Naive thymus-derived CD8-positive, alpha-beta T cell (primary cell): Measurements from ENCODE around the gene ESYT1. TPM values are rescaled to one million over a fixed set of nuclear protein-coding genes. Genes with fewer than 3 reads are reported as not detected.

Experiments
- ATAC-seq, 2 donors: fragments of 150-1000 bp; cut with Tn5 transposase in 1 of 2; sonication (Bioruptor Pico), chemical (Tn5 transposase) in 1 of 2; 1 replicate in 1 of 2; 2 replicates in 1 of 2; pipeline ENCODE4 v1.10.0; 2021; ENCODE audit warnings: mild to moderate bottlenecking in 2 of 2, moderate library complexity in 2 of 2
- POLR2A ChIA-PET: fragments of 350-600 bp; sonication (Branson Sonifier 250); formaldehyde crosslinking; loops from one replicate; lab custom pipeline; 2021; ENCODE audit warnings: antibody characterized with exemption; lab: Charles Lee
- DNase-seq, 10 donors: peaks; one replicate each; pipeline versions ENCODE4 v3.0.0 to v3.0.0-alpha.2; 2020 to 2022
- H3K27ac Mint-ChIP-seq, 10 donors: one replicate each; pipeline ENCODE4 v1.8.0; 2020 to 2022; ENCODE audit warnings: mild to moderate bottlenecking in 10 of 10, mixed read lengths in 10 of 10, moderate library complexity in 4 of 10, inconsistent platforms in 1 of 10
- H3K27me3 Mint-ChIP-seq, 5 donors: one replicate each; pipeline ENCODE4 v1.8.0; 2021 to 2022; ENCODE audit warnings: mixed read lengths in 5 of 5
- H3K36me3 Mint-ChIP-seq, 3 donors: one replicate each; pipeline ENCODE4 v1.8.0; 2020 to 2022; ENCODE audit warnings: mixed read lengths in 3 of 3, mild to moderate bottlenecking in 2 of 3, inconsistent platforms in 1 of 3
- H3K4me1 Mint-ChIP-seq, 4 donors: one replicate each; pipeline ENCODE4 v1.8.0; 2021 to 2022; ENCODE audit warnings: mixed read lengths in 4 of 4
- H3K4me3 Mint-ChIP-seq, 10 donors: one replicate each; pipeline ENCODE4 v1.8.0; 2020 to 2022; ENCODE audit warnings: mild to moderate bottlenecking in 10 of 10, mixed read lengths in 10 of 10, moderate library complexity in 6 of 10, inconsistent platforms in 1 of 10
- H3K9me3 Mint-ChIP-seq, 9 donors: one replicate each; pipeline ENCODE4 v1.8.0; 2020 to 2022; ENCODE audit warnings: mixed read lengths in 9 of 9, mild to moderate bottlenecking in 3 of 9, inconsistent platforms in 1 of 9, moderate library complexity in 1 of 9
- polyA plus RNA-seq, 3 donors: library from polyadenylated mRNA; unstranded; fragments of 300-500 nt; fragmentation: Illumina TruSeq; gene quantifications; one replicate each; pipeline ENCODE4 v1.2.3, GENCODE V29; 2021
- total RNA-seq, 8 experiments: library from RNA in 2 of 8; stranded (reverse) in 2 of 8; gene quantifications; one replicate each; pipeline ENCODE4 v1.2.3 and lab custom pipeline; 2021 to 2026

ESYT1 gene
- total and polyA plus RNA-seq, 5 experiments from 2014 or later = 257 to 433 (median 354) TPM

DNA sequence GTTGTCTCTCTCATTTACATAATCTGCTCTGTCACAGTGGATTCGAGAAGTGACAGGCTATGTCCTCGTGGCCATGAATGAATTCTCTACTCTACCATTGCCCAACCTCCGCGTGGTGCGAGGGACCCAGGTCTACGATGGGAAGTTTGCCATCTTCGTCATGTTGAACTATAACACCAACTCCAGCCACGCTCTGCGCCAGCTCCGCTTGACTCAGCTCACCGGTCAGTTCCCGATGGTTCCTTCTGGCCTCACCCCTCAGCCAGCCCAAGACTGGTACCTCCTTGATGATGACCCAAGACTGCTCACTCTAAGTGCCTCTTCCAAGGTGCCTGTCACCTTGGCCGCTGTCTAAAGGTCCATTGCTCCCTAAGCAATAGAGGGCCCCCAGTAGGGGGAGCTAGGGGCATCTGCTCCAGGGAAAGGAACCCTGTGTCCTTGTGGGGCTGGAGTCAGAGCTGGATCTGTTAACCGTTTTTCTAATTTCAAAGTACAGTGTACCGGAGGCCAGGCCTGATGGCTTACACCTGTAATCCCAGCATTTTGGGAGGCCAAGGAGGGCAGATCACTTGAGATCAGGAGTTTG lies 43.0 kb upstream of the ESYT1 start:
- Mint-ChIP-seq H3K9me3 (no peaks in the 10 kb centered on the region), H3K36me3 (no peaks in the 10 kb centered on the region), H3K27ac (peak overlapping the region in 2 of 10 donors; percentile 43 to 56), H3K4me1 (peaks cover 0 to 14% (median 8%) of the 10 kb centered on the region in 4 donors), H3K4me3 (no peak overlapping the region), H3K27me3 (peaks cover 0 to 6% (median 0%) of the 10 kb centered on the region in 5 donors)
- ATAC-seq (peak in 1 of 2 donors; percentile 31), DNase-seq (peak in 1 of 10 donors; percentile 4)
- POLR2A ChIA-PET = interaction anchor here (0.6 to 1.7 kb wide), 6 partner anchors 10 to 118 kb away, joined by 3 to 23 read pairs (median 4); partner anchors contain the start of gene PA2G4

DNA sequence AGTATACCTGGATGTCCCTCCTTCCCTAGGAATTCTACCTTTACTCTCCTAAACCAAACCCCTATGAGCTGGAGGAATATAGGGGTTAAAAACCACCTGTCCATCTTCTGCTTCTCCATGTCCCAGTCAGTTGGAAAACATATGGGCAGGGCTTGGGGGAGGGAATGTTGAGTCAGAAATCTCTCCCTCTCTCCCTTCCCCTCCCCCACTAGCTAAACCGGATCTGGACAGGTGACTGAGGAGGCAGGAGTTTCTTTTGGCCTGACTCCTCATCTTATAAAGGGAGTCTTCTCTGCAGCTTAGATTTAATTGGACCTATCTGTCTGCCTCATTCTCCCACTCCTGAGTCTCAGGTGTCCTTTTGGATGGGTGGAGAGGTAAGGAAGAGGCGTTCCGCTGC lies 42.0 kb upstream of the ESYT1 start:
- Mint-ChIP-seq H3K27me3 (peaks cover 0 to 2% (median 0%) of the 10 kb centered on the region in 5 donors), H3K4me1 (peaks cover 0 to 9% (median 2%) of the 10 kb centered on the region in 4 donors), H3K9me3 (no peaks in the 10 kb centered on the region), H3K27ac (no peak overlapping the region), H3K4me3 (no peak overlapping the region), H3K36me3 (no peaks in the 10 kb centered on the region)
- DNase-seq (no peak), ATAC-seq (no peak)
- POLR2A ChIA-PET = interaction anchor here (1.0 to 1.7 kb wide), 2 partner anchors 18 to 25 kb away, joined by 3 to 23 read pairs; partner anchors contain the start of gene PA2G4

GRCh38 chr12:56086608-56087007 lies 41.5 kb upstream of the ESYT1 start:
- Mint-ChIP-seq H3K36me3 (no peaks in the 10 kb centered on the region), H3K4me1 (peaks cover 0 to 6% (median under 1%) of the 10 kb centered on the region in 4 donors), H3K27ac (no peak overlapping the region), H3K27me3 (peaks cover 0 to 2% (median 0%) of the 10 kb centered on the region in 5 donors), H3K9me3 (no peaks in the 10 kb centered on the region), H3K4me3 (no peak overlapping the region)
- no peak for DNase-seq
- no peak for ATAC-seq
- POLR2A ChIA-PET = interaction anchor here (0.6 to 1.7 kb wide), 3 partner anchors 17 to 27 kb away, joined by 3 to 23 read pairs (median 3); partner anchors contain the start of gene PA2G4

DNA sequence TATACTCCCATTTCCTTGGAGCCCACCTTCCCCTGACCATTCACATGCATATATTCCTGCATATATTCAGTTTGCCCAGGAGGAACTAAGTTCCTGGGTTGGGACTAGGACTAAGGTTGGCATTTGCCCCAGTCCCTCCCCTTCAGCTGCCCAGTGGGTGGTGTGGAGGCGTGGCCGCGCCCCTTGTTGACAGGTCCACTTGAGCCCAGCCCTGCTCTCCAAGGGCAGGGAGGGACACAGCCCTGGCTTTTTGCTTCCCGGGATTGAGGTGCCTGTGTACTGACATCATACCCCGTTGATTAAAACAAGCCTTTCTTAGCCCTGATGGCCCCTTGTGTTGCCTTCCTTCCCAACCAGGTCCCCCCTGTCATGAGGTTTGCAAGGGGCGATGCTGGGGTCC lies 40.8 kb upstream of the ESYT1 start:
- Mint-ChIP-seq H3K27ac (no peak overlapping the region), H3K4me3 (no peak overlapping the region), H3K4me1 (peaks cover 0 to 6% (median under 1%) of the 10 kb centered on the region in 4 donors), H3K9me3 (no peaks in the 10 kb centered on the region), H3K36me3 (no peaks in the 10 kb centered on the region), H3K27me3 (peaks cover 0 to 2% (median 0%) of the 10 kb centered on the region in 5 donors)
- ATAC-seq (no peak), DNase-seq (no peak)
- POLR2A ChIA-PET = no interaction called here

- H3K27ac Mint-ChIP-seq = peak overlapping the region in 4 of 10 donors; percentile 17 to 74 (median 24)
- H3K27me3 Mint-ChIP-seq = peaks cover 0 to 4% (median 0%) of the 10 kb centered on the region in 5 donors
- peaks cover 18 to 34% (median 25%) of the 10 kb centered on the region in 4 donors for H3K4me1 Mint-ChIP-seq
- no peak overlapping the region for H3K4me3 Mint-ChIP-seq
- DNase-seq (no peak), ATAC-seq (no peak)
- H3K9me3 Mint-ChIP-seq = no peaks in the 10 kb centered on the region
- no peaks in the 10 kb centered on the region for H3K36me3 Mint-ChIP-seq
- POLR2A ChIA-PET = no interaction called here
These were observed 30.3 kb upstream of the ESYT1 start for GRCh38 chr12:56097738-56098137.

DNA sequence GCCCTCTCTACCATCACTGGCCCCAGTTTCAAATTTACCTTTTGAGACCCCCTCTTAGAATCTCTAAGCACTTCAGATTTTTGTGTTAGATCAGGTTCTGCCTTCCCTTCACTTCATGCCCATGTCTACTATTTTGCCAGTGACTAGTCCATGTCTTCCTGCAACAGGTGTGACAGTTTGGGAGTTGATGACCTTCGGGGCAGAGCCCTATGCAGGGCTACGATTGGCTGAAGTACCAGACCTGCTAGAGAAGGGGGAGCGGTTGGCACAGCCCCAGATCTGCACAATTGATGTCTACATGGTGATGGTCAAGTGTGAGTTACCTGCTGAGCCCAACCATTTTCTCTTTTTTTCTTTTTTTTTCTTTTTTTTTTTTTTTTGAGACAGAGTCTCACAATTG lies 29.5 kb upstream of the ESYT1 start:
- Mint-ChIP-seq H3K27me3 (peaks cover 0 to 4% (median 0%) of the 10 kb centered on the region in 5 donors), H3K36me3 (no peaks in the 10 kb centered on the region), H3K4me1 (peaks cover 24 to 42% (median 33%) of the 10 kb centered on the region in 4 donors), H3K4me3 (no peak overlapping the region), H3K27ac (peak overlapping the region in 1 of 10 donors; percentile 79), H3K9me3 (no peaks in the 10 kb centered on the region)
- POLR2A ChIA-PET = interaction anchor here (0.7 kb wide), 1 partner anchor 96 kb away, joined by 3 read pairs; no protein-coding TSS in a partner anchor
- no peak for DNase-seq
- no peak for ATAC-seq

- Mint-ChIP-seq H3K27ac (peak overlapping the region; percentile 5 to 90 (median 80)), H3K4me3 (peak overlapping the region in 1 of 10 donors; percentile 14), H3K27me3 (peaks cover 0 to 3% (median 0%) of the 10 kb centered on the region in 5 donors), H3K4me1 (peaks cover 26 to 54% (median 41%) of the 10 kb centered on the region in 4 donors), H3K9me3 (no peaks in the 10 kb centered on the region), H3K36me3 (peaks cover 0 to 2% (median 0%) of the 10 kb centered on the region in 3 donors)
- ATAC-seq = no peak
- DNase-seq = no peak
- POLR2A ChIA-PET = interaction anchor here (0.9 to 6.2 kb wide), 2 partner anchors 20 to 56 kb away, joined by 3 to 100 read pairs; partner anchors contain the start of gene ERBB3
These were observed 28.3 kb upstream of the ESYT1 start for GRCh38 chr12:56099787-56100186.

DNA sequence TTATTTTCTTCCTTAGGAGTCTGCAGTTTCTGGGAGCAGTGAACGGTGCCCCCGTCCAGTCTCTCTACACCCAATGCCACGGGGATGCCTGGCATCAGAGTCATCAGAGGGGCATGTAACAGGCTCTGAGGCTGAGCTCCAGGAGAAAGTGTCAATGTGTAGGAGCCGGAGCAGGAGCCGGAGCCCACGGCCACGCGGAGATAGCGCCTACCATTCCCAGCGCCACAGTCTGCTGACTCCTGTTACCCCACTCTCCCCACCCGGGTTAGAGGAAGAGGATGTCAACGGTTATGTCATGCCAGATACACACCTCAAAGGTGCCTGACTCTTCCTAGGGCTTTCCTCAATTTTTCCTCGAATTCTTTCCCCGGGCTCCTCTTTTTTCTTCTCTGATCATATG lies 27.0 kb upstream of the ESYT1 start:
- no peaks in the 10 kb centered on the region for H3K9me3 Mint-ChIP-seq
- H3K27me3 Mint-ChIP-seq = no peaks in the 10 kb centered on the region
- no peak for DNase-seq
- H3K4me3 Mint-ChIP-seq = peak overlapping the region in 4 of 10 donors; percentile 35 to 93 (median 48)
- POLR2A ChIA-PET = interaction anchor here (0.7 to 6.2 kb wide), 8 partner anchors 12 to 87 kb away, joined by 3 to 236 read pairs (median 4); partner anchors contain the start of genes ERBB3, IKZF4, RPL41 and ZC3H10
- peaks cover 0 to 2% (median 0%) of the 10 kb centered on the region in 3 donors for H3K36me3 Mint-ChIP-seq
- ATAC-seq = no peak
- peaks cover 34 to 67% (median 51%) of the 10 kb centered on the region in 4 donors for H3K4me1 Mint-ChIP-seq
- peak overlapping the region; percentile 54 to 99 (median 98) for H3K27ac Mint-ChIP-seq

GRCh38 chr12:56102683-56103065 lies 25.4 kb upstream of the ESYT1 start:
- Mint-ChIP-seq H3K4me3 (peak overlapping the region; percentile 93 to 100 (median 98)), H3K9me3 (no peaks in the 10 kb centered on the region), H3K4me1 (peaks cover 37 to 73% (median 63%) of the 10 kb centered on the region in 4 donors), H3K36me3 (peaks cover 0 to 18% (median 3%) of the 10 kb centered on the region in 3 donors), H3K27ac (peak overlapping the region; percentile 97 to 99 (median 98)), H3K27me3 (no peaks in the 10 kb centered on the region)
- no peak for DNase-seq
- POLR2A ChIA-PET = interaction anchor here (0.5 to 6.2 kb wide), 29 partner anchors 8 to 1681 kb away, joined by 3 to 236 read pairs (median 10); partner anchors contain the start of genes CNPY2, DGKA, ERBB3 and ESYT1
- ATAC-seq = no peak

- POLR2A ChIA-PET = interaction anchor here (0.6 to 6.2 kb wide), 33 partner anchors 9 to 520 kb away, joined by 3 to 236 read pairs (median 9); partner anchors contain the start of genes CNPY2, DGKA, DNAJC14 and ERBB3
- Mint-ChIP-seq H3K27ac (peak overlapping the region; percentile 97 to 99 (median 98)), H3K9me3 (no peaks in the 10 kb centered on the region), H3K36me3 (peaks cover 0 to 23% (median 7%) of the 10 kb centered on the region in 3 donors), H3K4me1 (peaks cover 35 to 73% (median 62%) of the 10 kb centered on the region in 4 donors), H3K27me3 (no peaks in the 10 kb centered on the region), H3K4me3 (peak overlapping the region; percentile 93 to 100 (median 98))
- ATAC-seq (peak; percentile 23 to 26), DNase-seq (peak in 4 of 10 donors; percentile 26 to 65 (median 62))
These were observed 24.9 kb upstream of the ESYT1 start for GRCh38 chr12:56103066-56103711.

GRCh38 chr12:56103823-56104108 lies 24.3 kb upstream of the ESYT1 start:
- peak in 1 of 2 donors; percentile 2 for ATAC-seq
- Mint-ChIP-seq H3K4me1 (peaks cover 35 to 73% (median 62%) of the 10 kb centered on the region in 4 donors), H3K4me3 (peak overlapping the region; percentile 93 to 100 (median 98)), H3K27ac (peak overlapping the region; percentile 97 to 99 (median 98)), H3K27me3 (no peaks in the 10 kb centered on the region), H3K9me3 (no peaks in the 10 kb centered on the region), H3K36me3 (peaks cover 0 to 28% (median 9%) of the 10 kb centered on the region in 3 donors)
- POLR2A ChIA-PET = interaction anchor here (0.6 to 6.2 kb wide), 40 partner anchors 9 to 1823 kb away, joined by 3 to 236 read pairs (median 8); partner anchors contain the start of genes CNPY2, COQ10A, DGKA and DNAJC14
- peak in 1 of 10 donors; percentile 10 for DNase-seq
